NB4 (cell line): Measurements from ENCODE around the gene MTREX.

Experiments used
- DNase-seq: peaks from one replicate; pipeline ENCODE4 v3.0.0; 2010; ENCODE audit warnings: low read depth
- H3K4me3 ChIP-seq: one replicate; pipeline ENCODE4 v1.5.1; 2011; ENCODE audit warnings: mild to moderate bottlenecking, low read depth, low read length, moderate library complexity
- CTCF ChIP-seq: IDR thresholded peaks from one replicate; pipeline ENCODE4 v1.5.1; 2012; ENCODE audit warnings: low read depth, low read length
- MAX ChIP-seq: IDR thresholded peaks from 2 replicates; pipeline ENCODE4 v1.6.1; 2011; ENCODE audit warnings: low read depth, low read length
- MYC ChIP-seq: IDR thresholded peaks from 2 replicates; pipeline ENCODE4 v1.6.1; 2011; ENCODE audit warnings: low read depth, low read length
- POLR2A ChIP-seq: IDR thresholded peaks from 2 replicates; pipeline ENCODE4 v1.6.1; 2011; ENCODE audit warnings: mild to moderate bottlenecking; ENCODE audit not compliant: insufficient read length; ENCODE audit errors: extremely low read depth

The MTREX gene

DNA sequence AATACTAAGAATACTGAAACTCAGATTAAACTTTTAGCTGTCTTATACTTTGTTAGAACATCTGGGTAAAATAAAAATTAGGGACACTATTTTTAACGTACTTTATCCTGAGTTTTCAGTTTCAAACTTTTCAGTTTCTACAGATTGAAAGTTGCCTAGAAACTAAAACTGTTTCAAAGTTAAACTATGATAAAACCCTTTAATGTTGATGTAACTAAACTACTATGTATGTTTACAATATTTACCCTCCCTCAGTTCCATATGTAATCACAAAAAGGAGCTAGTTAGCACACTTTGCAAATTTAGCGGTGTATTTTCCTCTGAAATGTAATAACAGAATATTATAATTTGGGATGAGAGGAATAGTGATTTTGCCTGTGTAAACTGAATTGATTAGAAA lies 105.9 kb downstream of the MTREX start:
- no peak for TF ChIP-seq CTCF
- TF ChIP-seq POLR2A, result no peak
- no peak for TF ChIP-seq MAX
- TF ChIP-seq MYC, result no peak
- H3K4me3 ChIP-seq, result no peak overlapping the region
- no peak for DNase-seq

DNA sequence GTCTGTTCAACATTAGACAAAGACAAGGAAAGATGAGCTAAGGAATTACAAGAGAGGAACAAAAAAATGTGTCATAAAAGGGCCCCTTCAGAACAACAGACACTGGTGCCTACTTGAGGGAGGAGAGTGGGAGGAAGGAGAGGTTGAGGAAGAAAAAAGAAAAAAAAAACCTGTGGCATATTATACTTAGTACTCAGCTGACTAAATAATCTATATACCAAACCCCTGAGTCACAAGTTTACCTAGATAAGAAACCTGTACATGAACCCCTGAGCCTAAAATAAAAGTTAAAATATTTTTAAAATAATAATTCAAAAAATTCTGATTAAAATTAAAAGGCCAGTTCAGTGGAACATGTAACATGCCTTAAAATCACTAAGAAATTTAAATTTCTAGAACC lies 107.3 kb downstream of the MTREX start:
- H3K4me3 ChIP-seq, result no peak overlapping the region
- no peak for DNase-seq
- TF ChIP-seq POLR2A, result no peak

DNA sequence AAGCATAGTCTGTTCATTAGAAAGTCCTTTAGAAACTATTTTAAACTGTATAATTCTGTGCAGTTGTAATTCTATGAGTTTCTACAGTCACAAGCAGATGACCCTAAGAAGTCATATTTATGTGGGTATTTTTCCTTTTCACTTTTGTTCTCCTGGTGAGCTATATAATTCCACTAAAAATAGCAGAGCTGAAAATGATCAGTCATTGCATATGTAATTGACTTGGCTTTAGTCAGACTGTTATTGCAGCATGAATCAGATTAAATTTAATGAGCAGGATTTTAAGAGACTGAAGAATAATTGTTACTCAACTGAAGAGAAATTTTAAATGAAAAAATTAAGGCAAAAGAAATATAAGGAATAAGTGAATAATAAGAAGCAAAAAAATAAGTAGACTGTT lies 108.5 kb downstream of the MTREX start:
- no peak for DNase-seq
- H3K4me3 ChIP-seq, result no peak overlapping the region
- TF ChIP-seq MAX (no peak), MYC (no peak), POLR2A (no peak), CTCF (no peak)

DNA sequence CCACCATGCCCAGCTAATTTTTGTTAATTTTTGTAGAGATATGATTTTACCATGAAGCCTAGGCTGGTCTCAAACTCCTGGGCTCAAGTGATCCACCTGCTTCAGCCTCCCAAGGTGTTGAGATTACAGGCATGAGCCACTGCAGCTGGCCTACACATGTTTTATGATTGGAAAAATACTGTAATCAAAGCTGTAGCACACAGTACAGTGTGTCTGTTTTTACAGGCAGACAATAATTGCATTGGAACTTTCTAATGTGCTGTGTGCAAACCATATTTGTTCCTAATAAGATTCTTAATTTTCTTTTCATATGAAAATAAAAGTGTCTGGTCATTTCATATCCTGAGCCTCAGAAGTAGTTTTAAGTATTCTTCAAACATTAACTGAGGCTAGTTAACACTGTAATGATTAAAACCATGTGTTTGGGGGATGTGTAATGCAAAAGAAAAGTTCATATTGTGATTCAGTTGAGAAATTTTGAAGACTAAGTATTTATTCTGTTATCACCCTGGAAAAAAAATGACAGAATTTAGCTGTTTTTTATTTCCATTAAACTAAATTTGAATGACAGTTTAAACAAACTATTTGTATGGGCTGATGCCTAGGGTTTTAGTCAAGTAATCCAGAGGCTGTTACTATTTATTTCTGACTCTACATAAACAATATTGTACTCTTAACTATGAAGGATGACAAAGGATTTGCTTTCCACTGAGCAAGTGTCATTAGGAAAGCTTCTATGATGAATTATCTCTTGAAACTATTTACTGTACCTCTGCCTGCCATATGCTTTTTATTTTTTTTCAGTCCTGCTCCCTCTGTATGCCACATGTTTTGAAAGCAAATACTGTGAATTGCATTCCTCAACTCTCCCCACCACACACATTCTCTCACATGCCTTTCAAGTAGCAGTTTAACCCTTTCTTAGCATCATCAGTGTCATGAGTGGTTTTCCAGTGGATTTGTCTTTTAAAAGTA lies 111.5 kb downstream of the MTREX start:
- TF ChIP-seq MAX, result no peak
- H3K4me3 ChIP-seq, result no peak overlapping the region
- DNase-seq, result no peak

DNA sequence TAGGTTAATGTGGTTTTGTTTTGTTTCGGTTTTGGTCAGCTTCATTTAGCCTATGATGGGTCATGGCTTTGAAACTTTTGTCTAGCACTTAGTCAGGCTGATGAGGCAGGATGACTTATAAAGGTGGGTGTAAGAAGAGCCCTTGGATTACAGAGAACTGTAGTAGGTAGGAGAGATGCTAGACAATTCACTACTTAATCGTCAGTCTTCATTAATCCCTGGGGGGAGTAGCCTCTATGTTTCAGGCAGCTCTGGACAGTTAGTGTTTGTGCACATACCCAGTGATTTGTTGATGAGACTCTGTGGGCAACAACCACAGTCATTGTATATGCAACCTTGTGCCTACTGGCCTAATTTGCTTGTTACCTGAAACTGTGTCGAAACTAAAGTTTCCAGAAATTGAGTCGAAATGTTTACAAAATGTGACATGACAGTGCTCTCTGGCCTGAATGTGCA lies 113.3 kb downstream of the MTREX start:
- TF ChIP-seq MAX (no peak), POLR2A (no peak), CTCF (no peak), MYC (no peak)
- H3K4me3 ChIP-seq, result no peak overlapping the region
- DNase-seq, result no peak

GRCh38 chr5:55426455-55426854 lies 118.7 kb downstream of the MTREX start:
- no peak for DNase-seq
- H3K4me3 ChIP-seq, result no peak overlapping the region
- TF ChIP-seq MAX, result no peak
- TF ChIP-seq POLR2A, result no peak
- no peak for TF ChIP-seq CTCF
- TF ChIP-seq MYC, result no peak
